PFSK-1 (cell line): Measurements from ENCODE around the gene SCNN1B.

Source experiments
- FOXP2 ChIP-seq: optimal IDR thresholded peaks from 2 replicates; pipeline ENCODE3; 2011; ENCODE audit warnings: borderline replicate concordance, control low read depth, inconsistent platforms; ENCODE audit not compliant: insufficient read depth; ENCODE audit errors: extremely low read length, extremely low read depth
- POLR2AphosphoS5 ChIP-seq: IDR thresholded peaks from 2 replicates; pipeline ENCODE4 v1.6.1; 2012; ENCODE audit warnings: low read depth, mild to moderate bottlenecking, control low read depth, low read length, moderate library complexity
- REST ChIP-seq, 2 experiments: IDR thresholded peaks; 2 replicates each; pipeline versions ENCODE4 v1.6.1 to v1.8.0; 2011 to 2012; ENCODE audit warnings: low read depth in 2 of 2, low read length in 2 of 2, control low read depth in 1 of 2, inconsistent platforms in 1 of 2, mild to moderate bottlenecking in 1 of 2, moderate library complexity in 1 of 2; ENCODE audit not compliant: insufficient read depth in 1 of 2
- SIN3A ChIP-seq: IDR thresholded peaks from 2 replicates; pipeline ENCODE4 v1.6.1; 2012; ENCODE audit warnings: mild to moderate bottlenecking, low read length, moderate library complexity, borderline replicate concordance; ENCODE audit not compliant: insufficient read depth
- TAF1 ChIP-seq: IDR thresholded peaks from 2 replicates; pipeline ENCODE4 v1.6.1; 2012; ENCODE audit warnings: low read length, control low read depth, borderline replicate concordance; ENCODE audit not compliant: insufficient read depth

SCNN1B gene

GRCh38 chr16:23368469-23368868, 66.4 kb downstream of the SCNN1B start:
- TF ChIP-seq SIN3A, result no peak
- TF ChIP-seq POLR2AphosphoS5, result no peak
- TF ChIP-seq FOXP2, result no peak
- no peak for TF ChIP-seq REST (IDR thresholded peaks at IDR 0.05; ENCODE audit: insufficient read depth in 1 of 2, low read depth in 2 of 2, low read length in 2 of 2)

- TF ChIP-seq SIN3A, result no peak
- TF ChIP-seq POLR2AphosphoS5, result no peak
- TF ChIP-seq TAF1, result no peak
- TF ChIP-seq FOXP2, result no peak
- no peak for TF ChIP-seq REST (IDR thresholded peaks at IDR 0.05; ENCODE audit: insufficient read depth in 1 of 2, low read depth in 2 of 2, low read length in 2 of 2)
Observed at GRCh38 chr16:23369416-23369815, 67.3 kb downstream of the SCNN1B start.

DNA sequence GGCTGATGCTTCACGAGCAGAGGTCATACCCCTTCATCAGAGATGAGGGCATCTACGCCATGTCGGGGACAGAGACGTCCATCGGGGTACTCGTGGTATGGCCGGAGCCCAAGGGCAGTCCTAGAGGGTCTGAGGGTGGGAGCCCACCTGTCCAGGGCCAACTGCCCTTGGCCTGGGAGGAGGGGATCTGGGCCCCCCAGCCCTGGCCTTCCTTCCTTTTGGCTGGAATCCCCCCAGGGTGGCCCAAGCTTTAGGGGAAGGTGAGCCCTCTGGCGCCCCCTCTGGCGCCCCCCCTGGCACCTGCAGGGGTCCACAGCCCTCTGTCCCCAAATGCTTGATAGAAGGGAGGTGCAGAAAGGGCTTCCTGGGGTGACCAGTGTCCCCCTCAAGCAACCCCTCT, 69.3 kb downstream of the SCNN1B start:
- no peak for TF ChIP-seq FOXP2
- no peak for TF ChIP-seq TAF1
- no peak for TF ChIP-seq SIN3A
- no peak for TF ChIP-seq REST (IDR thresholded peaks at IDR 0.05; ENCODE audit: insufficient read depth in 1 of 2, low read depth in 2 of 2, low read length in 2 of 2)
- no peak for TF ChIP-seq POLR2AphosphoS5

DNA sequence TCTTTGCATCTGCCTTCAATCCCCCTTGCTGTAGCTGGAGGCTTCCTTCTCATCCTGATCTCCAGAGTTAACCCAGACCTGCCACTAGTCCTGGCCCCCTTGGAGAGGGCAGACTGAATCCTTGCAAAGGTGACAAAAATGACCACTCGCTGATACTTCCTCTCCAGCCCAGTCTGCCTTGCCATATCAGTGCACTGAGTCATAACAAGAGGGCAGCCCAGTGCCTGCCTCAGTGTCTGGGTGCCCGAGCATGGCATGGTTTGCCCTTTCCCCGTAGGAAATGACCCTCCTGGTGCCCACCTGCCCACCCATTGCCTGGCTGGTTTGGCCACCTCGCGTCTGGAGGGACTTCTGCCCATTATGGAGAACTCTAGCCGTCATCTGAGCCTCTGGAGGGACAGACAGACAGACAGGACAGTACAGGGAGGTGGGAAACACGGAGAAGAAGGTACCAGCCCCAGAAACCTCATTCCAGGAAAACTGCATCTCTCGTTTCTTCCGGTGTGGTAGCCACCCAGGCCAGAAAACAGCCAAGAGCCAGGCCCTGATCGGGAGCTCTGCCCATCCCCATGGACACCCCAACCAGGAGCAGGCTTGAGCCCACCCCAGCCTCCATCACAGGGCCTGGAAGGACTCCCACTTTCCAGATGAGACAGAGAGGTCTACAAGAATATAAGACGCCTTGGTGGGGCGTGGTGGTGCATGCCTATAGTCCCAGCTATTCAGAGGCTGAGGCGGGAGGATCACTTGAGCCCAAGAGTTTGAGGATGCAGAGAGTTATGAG, 71.5 kb downstream of the SCNN1B start:
- TF ChIP-seq REST (IDR thresholded peaks at IDR 0.05; ENCODE audit: insufficient read depth in 1 of 2, low read depth in 2 of 2, low read length in 2 of 2), result no peak
- TF ChIP-seq SIN3A, result no peak
- no peak for TF ChIP-seq TAF1
- TF ChIP-seq FOXP2, result no peak
- no peak for TF ChIP-seq POLR2AphosphoS5
